Activated naive CD8-positive, alpha-beta T cell treated with anti-CD3 and anti-CD28 coated beads, Interleukin-2, amount 50 U/mL, for 16 hours (primary cell): ENCODE measurements around the gene SLC6A16.
A peak's percentile ranks its signal among the peaks of the same experiment; 100 is the strongest.
"Not testable (repeated sequence)": the region's sequence is repeated elsewhere in the genome, so short reads cannot be mapped to it uniquely, and the experiment has no call there.

Experiments used
- DNase-seq: peaks from one replicate; pipeline ENCODE4 v3.0.0-alpha.2; 2020; ENCODE audit warnings: low read depth, low spot score

SLC6A16 gene

DNA sequence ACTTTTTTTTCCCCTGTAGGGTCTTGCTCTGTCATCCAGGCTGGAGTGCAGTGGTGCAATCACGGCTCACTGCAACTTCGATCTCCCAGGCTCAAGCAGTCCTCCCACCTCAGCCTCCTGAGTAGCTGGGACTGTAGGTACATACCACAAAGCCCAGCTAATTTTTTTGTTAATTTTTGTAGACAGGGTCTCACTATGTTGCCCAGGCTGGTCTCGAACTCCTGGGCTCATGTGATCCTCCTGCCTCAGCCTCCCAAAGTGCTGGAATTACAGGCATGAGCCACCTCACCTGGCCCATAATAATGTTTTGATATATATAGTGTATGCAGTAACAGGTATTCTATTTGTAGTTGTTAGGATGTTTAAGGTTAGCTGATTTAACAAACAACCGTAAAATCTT is 6.2 kb upstream of the SLC6A16 start:
- DNase-seq, result not testable (repeated sequence)

DNA sequence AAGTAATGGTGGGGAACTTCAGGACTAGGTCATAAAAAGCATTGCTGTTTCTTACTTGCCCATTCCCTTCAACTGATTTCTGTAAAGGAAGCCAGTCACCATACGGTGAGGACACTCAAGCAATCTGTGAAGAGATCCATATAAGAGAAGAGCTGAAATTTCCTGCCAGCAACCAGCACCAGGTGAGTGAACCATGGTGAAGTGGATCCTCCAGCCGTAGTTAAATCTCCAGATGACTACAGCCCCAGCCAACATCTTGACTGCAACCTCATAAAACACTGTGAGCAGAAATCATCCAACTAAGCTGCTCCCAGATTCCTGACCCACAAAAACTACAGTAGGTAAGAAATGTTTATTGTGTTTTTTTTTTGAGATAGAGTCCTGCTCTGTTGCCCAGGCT is 3.8 kb upstream of the SLC6A16 start:
- DNase-seq, result no peak

DNA sequence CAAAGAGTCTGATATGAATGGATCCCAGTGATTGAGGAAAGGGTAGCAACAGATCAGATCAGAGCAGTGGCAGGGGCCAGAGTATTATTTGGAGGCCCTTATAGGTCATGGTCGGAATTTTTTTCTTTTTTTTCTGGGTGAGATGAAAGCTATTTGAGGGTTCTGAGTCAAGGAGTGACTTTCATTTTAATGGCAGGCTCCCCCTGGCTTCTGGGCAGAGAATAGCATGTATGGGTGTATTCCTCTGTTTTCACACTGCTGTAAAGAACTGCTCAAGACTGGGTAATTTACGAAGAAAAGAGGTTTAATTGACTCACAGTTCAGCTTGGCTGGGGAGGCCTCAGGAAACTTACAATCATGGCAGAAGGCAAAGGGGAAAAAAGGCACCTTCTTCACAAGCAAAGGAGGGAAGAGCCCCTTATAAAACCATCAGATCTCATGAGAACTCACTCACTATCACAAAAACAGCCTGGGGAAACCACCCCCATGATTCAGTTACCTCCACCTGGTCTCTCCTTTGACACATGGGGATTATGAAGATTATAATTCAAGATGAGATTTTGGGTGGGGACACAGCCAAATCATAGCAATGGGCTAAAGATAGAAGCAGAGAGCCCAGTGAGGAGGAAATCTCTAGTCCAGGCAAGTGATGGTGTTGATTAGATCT is 3.0 kb upstream of the SLC6A16 start:
- no peak for DNase-seq

DNA sequence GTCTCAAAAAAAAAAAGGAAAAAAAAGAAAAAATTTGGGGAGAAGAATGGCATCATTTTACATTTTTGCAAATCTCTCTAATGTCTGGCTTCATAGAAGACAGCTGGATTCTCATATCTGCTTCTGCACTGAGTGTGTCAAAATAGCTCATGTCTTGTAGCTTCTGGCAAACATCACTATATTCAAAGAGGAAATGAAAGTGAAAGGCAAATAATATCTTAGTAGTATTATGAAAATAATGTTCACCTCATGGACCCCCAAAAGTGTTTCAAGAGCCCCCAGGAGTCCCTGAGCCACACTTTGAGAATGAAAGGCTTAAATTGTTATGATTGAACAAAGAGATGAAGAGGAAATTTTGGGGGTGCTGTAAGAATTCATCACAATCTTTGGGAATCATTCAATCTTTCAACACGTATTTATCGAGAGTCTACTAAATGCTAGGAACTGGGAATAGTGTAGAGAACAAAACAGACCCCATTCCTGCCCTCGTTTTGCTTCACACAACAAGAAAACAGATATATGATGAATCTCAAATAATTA is 1.2 kb upstream of the SLC6A16 start:
- DNase-seq, result no peak

DNA sequence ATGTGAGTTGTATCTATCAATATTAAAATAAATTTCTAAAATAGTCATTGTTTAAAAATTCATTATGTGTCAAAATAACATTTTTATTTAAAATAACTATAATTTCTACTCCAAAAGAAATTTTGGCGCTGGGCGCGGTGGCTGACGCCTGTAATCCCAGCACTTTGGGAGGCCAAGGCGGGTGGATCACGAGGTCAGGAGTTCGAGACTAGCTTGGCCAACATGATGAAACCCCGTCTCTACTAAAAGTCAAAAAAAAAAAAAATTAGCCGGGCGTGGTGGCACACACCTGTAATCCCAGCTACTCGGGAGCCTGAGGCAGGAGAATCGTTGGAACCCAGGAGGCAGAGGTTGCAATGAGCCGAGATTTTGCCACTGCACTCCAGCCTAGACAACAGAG is 765 bp upstream of the SLC6A16 start:
- DNase-seq, result not testable (repeated sequence)

DNA sequence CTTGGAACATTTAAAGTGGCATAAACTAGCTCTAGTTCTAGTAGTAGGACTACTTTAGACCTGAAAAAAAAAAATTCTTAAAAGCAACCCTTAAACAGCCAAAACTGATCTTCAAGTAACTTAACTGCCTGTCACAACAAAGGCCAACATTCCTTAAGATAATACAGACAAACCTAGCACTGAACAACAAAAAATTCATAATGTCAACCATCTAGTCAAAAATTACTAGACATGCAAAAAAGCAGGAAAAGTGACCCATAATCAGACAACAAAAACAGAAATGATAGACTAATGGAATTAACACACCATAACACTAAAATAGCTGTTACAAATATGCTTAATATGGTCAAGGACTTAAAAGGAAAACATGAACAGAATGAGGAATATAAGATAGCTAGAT is 6.7 kb downstream of the SLC6A16 start:
- no peak for DNase-seq

DNA sequence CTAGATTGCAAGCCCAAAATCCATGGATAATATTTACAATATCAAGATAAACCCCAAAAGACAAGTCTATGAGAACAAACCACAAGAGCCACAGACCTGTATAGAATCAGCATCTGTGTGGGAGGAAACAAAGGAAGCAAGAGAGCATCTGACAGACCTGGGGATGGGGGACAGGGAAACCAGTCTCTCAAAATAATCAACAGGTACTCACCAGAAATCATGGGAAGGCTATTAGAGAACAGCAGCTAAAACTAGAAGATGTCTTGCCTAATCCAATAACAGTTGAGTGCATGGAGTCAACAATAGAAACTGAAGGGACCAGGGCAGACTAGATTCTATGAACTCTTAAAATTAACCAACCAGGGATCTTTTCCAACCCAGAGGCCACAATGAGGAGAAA is 8.7 kb downstream of the SLC6A16 start:
- no peak for DNase-seq

DNA sequence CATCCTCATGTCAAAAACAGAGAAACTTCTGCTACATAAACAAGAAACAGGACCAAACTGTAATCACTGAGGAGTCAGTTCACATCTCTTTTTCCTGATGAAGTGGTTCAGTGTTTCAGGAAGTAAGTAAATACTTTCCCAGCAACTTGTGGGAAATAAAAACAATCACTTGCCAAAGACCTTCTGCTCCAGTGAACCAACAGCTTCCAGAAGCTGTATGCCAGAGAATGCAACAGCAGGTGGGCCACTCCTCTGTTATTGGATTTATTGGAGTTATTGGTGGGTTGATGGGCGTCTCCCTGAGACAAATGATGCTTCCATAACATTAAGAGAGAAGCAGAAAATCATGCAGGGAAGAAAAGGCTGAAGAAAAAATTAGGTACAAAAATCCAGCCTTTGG is 9.9 kb downstream of the SLC6A16 start:
- no peak for DNase-seq

DNA sequence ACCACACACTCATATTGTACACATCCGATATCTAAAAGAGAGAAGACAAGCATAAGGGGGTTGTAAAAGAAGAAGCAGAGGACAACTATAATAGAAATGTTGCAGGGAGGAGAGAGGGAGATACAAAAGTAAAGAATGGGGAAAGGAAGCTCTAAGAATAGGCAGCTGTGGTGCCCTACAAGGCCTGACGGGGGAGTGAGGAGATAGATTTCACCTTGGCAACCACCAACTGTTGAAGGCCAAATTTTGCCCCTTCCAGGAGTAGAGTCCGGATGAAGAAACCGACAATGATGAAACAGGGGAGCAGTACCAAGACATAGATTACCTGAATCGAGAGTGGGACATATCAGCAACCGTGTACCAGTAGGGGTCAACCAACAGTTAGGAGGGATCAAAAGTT is 15.9 kb downstream of the SLC6A16 start:
- DNase-seq, result no peak

DNA sequence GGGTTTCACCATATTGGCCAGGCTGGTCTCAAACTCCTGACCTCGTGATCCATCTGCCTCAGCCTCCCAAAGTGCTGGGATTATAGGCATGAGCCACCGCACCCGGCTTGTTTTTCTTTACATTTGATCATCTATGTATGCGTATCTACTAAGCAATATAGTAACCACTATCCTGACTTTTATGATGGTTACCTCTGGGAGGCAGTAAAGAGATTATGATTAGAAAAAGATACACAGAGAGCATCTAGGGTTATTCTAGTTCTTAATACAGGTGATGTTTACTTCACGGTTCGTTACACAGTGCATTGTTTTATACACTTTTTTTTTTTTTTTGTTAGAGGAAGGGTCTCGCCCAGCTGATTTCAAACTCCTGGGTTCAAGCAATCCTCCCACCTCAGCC is 18.3 kb downstream of the SLC6A16 start:
- not testable (repeated sequence) for DNase-seq

DNA sequence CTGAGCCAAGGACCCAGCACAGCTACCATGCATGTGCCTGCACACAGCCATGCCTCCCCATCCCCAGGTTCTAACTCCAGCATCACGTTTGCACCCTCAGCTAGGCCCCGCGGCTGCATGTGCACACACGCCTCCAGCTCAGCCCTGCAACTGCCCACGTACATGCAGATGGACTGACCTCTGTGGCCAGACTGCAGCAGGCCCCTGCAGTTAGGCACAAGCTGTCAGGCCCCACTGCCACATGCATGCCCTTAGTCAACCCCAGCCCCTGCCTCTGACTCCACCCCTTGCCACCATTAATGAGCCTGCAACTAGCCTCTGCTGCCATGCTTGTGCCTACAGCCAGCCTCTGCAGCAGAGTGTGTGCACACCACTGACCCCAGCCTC is 23.1 kb downstream of the SLC6A16 start:
- no peak for DNase-seq

DNA sequence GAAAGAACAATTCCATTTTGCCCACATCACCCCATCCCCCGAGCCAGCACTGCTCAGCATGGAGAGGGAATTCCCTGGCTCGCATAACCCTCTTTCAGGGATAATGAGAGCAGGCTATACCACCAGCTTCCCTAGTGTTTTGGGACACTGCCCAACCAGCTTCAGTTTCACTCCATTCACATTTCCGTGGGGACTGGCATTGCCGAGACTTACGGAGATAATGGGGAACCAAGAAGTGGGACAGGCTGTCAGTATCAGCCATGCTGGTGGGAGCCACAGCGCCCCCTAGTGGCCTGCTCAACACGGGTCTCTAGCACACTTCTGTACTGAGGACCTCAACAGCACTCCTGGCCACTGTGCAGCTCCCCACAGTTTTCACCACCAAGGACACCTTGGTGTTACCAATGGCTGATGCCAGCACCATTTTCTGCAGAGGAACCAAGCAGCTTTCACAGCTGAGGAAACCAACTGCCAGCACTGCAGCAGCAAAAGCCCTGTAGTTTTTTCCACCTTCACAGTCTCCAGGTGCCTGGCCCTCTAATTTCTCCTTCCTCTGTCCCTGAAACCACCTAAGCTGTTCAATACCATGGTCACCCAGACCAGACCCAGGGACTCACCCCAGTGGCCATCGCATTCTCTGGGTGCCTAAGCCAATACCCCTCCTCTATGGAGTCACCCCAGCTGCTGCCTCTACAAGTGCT is 23.7 kb downstream of the SLC6A16 start:
- DNase-seq, result peak; percentile 63

DNA sequence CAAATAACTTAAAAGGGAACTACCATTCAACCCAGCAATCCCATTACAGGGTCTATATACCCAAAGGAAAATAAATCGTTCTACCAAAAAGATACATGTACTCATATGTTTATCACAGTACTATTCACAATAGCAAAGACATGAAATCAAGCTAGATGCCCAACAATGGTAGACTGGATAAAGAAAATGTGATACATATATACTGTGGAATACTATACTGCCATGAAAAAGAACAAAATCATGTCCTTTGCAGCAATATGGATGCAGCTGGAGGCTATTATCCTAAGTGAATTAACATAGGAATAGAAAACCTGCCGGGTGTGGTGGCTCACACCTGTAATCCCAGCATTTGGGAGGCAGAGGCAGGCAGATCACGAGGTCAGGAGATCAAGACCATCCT is 26.3 kb downstream of the SLC6A16 start:
- not testable (repeated sequence) for DNase-seq

DNA sequence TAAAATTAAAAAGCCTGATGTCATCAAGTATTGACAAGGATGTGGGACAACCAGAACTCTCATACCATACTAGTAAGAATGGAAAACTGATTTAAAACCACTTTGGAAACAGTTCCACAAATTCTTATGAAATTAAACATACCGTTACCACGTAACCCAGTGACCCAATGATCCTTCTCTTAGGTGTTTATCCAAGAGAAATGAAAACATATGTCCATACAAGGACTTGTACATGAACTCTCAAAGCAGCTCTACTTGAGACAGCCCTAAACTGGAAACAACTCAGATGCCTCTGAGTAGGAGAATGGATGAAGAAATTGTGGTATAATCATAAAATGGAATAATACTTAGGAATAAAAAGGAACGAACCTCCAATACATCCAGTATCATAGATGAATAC is 27.6 kb downstream of the SLC6A16 start:
- DNase-seq, result no peak

DNA sequence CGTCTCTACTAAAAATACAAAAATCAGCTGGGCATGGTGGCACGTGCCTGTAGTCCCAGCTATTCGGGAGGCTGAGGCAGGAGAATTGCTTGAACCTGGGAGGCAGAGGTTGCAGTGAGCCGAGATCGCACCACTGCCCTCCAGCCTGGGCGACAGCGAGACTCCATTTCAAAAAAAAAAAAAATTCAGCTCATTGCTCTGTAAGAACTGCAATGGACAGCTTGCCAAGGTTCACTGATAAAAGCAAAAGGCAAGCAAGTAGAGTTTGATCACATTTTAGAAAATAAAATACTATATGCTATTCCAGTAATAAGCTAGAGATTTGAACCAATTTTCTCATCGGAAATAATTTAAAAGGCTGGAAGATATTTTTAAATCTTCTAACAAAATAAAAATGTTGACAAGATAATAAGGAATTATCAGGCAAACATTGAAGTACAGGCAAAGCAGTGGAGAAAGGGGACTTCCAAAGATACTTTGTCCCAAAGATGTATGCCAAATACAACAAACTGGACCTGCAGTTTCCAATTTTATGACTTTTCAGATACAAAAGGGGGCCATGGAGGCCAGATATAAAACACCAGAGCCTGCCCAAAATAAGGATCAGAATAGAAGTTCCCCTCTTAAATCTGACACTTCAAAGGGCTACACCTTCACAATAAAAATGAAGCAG is 29.6 kb downstream of the SLC6A16 start:
- DNase-seq, result no peak

DNA sequence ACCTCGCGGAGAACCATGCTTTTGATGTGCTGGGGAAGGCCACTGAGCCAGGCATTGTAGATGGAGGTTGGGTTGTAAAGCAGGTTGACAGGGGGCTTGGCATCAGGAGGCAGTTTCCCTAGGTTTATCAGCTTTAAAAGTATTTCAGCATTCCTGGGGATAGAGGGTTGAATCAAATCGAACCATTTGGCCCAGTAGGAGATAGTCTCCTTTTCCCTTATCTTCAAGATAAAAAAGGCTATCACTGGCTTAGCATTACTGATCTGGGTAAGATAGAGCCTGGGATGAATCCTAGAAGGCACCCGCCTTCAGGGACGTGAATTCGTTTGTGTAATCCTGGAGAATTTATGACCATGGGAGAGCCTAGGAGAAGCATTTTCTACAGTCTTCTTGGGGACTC is 30.6 kb downstream of the SLC6A16 start:
- no peak for DNase-seq

DNA sequence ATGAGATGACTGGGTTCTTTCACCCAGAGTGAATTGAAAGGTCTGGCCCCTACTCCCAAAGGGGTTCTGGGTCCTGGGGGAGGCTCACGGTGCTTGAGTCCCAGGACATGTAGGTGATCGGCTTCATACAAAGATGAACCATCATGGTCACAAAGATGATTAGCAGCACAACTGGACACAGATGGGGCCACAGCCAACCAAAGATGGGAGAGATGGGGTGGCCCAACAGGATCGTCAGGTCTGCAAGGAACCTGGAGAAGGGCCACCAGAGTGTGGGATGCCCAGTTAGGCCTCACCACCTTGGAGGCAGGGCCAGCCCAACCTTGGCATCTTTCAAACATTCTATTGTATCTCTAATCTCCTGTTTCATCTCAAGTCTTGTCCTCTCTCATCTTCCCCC is 34.5 kb downstream of the SLC6A16 start:
- no peak for DNase-seq

DNA sequence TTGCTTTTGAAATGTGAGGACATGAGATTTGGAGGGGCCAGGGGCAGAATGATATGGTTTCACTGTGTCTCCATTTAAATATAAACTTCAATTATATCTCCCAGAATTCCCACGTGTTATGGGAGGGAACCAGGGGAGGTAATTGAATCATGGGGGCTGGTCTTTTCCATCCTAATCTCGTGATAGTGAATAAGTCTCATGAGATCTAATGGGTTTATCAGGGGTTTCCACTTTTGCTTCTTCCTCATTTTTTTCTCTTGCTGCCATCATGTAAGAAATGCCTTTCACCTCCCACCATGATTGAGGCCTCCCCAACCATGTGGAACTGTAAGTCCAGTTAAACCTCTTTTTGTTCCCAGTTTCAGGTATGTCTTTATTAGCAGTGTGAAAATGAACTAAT is 35.7 kb downstream of the SLC6A16 start:
- DNase-seq, result not testable (repeated sequence)

DNA sequence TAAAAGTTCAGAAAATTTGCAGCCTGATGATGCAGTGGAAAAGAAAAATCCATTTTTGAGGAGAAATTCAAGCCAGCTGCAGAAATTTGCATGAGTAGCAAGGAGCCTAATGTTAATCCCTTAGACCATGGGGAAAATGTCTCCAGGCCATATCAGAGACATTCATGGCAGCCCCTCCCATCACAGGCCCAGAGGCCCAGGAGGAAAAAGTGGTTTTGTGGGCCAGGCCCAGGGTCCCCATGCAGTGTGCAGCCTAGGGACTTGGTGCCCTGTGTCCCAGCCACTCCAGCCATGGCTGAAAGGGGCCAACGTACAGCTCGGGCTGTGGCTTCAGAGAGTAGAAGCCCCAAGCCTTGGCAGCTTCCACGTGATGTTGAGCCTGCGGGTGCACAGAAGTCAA is 36.8 kb downstream of the SLC6A16 start:
- DNase-seq, result not testable (repeated sequence)

DNA sequence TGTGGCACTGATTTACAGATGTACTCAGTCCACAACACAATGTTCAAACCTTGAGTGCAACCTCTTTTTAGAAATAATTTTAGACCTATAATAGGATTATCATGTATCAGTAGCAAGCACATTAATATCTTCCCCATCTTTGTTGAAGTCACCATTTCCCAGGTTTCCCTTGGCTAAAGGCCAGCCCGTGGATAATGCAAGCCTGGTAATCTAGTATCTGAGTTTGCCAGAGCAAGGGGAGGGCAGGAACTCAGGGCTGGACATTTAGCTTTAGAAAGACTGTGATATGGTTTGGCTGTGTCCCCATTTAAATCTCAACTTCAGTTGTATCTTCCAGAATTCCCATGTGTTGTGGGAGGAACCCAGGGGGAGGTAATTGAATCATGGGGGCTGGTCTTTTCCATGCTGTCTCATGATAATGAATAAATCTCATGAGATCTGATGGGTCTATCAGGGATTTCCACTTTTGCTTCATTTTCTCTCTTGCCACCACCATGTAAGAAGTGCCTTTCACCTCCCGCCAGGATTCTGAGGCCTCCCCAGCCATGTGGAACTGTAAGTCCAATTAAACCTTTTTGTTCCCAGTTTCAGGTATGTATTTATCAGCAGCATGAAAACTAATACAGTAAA is 37.7 kb downstream of the SLC6A16 start:
- DNase-seq, result no peak

DNA sequence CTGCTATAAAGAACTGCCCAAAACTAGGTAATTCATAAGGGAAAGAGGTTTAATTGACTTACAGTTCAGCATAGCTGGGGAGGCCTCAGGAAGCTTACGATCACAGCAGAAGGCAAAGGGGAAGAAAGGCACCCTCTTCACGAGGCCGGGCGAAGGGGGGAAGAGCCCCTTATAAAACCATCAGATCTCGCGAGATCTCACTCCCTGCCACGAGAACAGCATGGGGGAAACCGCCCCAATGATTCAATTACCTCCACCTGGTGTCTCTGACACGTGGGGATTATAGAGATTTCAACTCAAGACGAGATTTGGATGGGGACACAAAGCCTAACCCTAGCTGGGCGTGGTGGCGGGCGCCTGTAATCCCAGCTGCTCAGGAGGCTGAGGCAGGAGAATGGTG is 42.8 kb downstream of the SLC6A16 start:
- no peak for DNase-seq

DNA sequence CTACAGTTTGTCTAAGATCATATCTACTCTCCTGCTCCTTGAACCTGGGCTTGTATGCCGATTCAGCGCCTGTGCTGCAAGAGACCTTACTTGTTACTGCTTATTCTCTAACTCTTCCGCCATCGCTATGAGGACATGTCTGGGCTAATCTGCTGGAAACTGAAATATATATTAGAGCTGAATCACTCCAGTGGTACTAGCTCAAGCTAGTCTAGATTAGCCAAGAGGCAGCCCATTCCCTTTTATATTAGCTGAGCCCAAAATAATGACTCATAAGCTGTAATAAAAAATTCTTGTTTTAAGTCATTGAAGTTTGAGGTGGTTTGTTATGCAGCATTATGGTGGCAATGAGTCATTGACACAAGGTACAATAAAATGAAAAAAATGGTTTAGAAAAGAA is 52.8 kb downstream of the SLC6A16 start:
- DNase-seq, result no peak
